Measurements from ENCODE around the gene SMIM32. TPM values are rescaled to one million over a fixed set of nuclear protein-coding genes. Genes with fewer than 3 reads are reported as not detected.

SMIM32 gene
- total and polyA plus RNA-seq, 2 donors (not counting 1 experiment from before 2014, with no cell fraction given): not detected

GRCh38 chr5:136211282-136212040, 18.5 kb upstream of the SMIM32 start:
- Mint-ChIP-seq H3K27me3 (peaks cover 32% of the 10 kb centered on the region), H3K4me3 (no peak overlapping the region), H3K4me1 (no peaks in the 10 kb centered on the region), H3K9me3 (ENCODE audit: insufficient read depth) (no peaks in the 10 kb centered on the region), H3K27ac (no peak overlapping the region)
- Histone ChIP-seq H3K9me3 (ENCODE audit: control extremely low read depth in 1 of 3, control insufficient read depth in 2 of 3, insufficient read depth in 1 of 3, low read length in 2 of 3) (no peaks in the 10 kb centered on the region), H3K27me3 (replicated peaks in 1 of 4; ENCODE audit: control extremely low read depth in 1 of 4, control insufficient read depth in 3 of 4, insufficient read depth in 4 of 4, low read length in 3 of 4) (peaks cover 0 to 11% (median 2%) of the 10 kb centered on the region in 4 experiments), H3K79me2 (ENCODE audit: control insufficient read depth, insufficient read depth, low read length) (no peaks in the 10 kb centered on the region), H2AFZ (ENCODE audit: insufficient read depth, low read depth, low read length, poor library complexity, severe bottlenecking) (no peak overlapping the region), H3K4me2 (replicated peaks; ENCODE audit: low read depth, low read length, poor library complexity, severe bottlenecking) (no peak overlapping the region), H4K20me1 (ENCODE audit: control insufficient read depth, insufficient read depth, low read length, poor library complexity, severe bottlenecking) (no peaks in the 10 kb centered on the region), H3K27ac (ENCODE audit: low read length in 2 of 2) (no peak overlapping the region), H3K4me1 (ENCODE audit: control insufficient read depth in 2 of 2, insufficient read depth in 2 of 2, low read length in 2 of 2) (no peaks in the 10 kb centered on the region), H3K9ac (ENCODE audit: low read length) (no peak overlapping the region), H3K4me3 (ENCODE audit: control extremely low read depth in 1 of 5, extremely low read depth in 1 of 5, insufficient read depth in 1 of 5, low read depth in 2 of 5, low read length in 4 of 5) (no peak overlapping the region), H3K36me3 (replicated peaks in 1 of 2; ENCODE audit: control extremely low read depth in 1 of 2, control insufficient read depth in 1 of 2, extremely low read depth in 1 of 2, insufficient read depth in 2 of 2, low read length in 1 of 2) (no peaks in the 10 kb centered on the region)
- 93% methylated on average over 5 of the region's 10 CpGs for WGBS (ENCODE audit: insufficient coverage)
- ChIA-PET CTCF (interaction anchor here (0.9 to 5.3 kb wide), 16 partner anchors 14 to 749 kb away, joined by 3 to 23 read pairs (median 3); partner anchors contain the start of gene SMIM32), POLR2A (no interaction called here)
- TF ChIP-seq, protein P1, sequence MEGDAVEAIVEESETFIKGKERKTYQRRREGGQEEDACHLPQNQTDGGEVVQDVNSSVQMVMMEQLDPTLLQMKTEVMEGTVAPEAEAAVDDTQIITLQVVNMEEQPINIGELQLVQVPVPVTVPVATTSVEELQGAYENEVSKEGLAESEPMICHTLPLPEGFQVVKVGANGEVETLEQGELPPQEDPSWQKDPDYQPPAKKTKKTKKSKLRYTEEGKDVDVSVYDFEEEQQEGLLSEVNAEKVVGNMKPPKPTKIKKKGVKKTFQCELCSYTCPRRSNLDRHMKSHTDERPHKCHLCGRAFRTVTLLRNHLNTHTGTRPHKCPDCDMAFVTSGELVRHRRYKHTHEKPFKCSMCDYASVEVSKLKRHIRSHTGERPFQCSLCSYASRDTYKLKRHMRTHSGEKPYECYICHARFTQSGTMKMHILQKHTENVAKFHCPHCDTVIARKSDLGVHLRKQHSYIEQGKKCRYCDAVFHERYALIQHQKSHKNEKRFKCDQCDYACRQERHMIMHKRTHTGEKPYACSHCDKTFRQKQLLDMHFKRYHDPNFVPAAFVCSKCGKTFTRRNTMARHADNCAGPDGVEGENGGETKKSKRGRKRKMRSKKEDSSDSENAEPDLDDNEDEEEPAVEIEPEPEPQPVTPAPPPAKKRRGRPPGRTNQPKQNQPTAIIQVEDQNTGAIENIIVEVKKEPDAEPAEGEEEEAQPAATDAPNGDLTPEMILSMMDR (IDR thresholded peaks at IDR 0.05): no peak
- TF ChIP-seq EZH2 (IDR thresholded peaks at IDR 0.05; ENCODE audit: borderline replicate concordance, insufficient read depth, low read depth, low read length, poor library complexity, severe bottlenecking): no peak
- intact Hi-C loops (cut with micrococcal nuclease): loop anchor here (1.0 to 2.0 kb wide), 2 partner anchors 266 to 745 kb away; no protein-coding TSS in a partner anchor
- no peak for DNase-seq
- ATAC-seq (ENCODE audit: low read depth): no peak

DNA sequence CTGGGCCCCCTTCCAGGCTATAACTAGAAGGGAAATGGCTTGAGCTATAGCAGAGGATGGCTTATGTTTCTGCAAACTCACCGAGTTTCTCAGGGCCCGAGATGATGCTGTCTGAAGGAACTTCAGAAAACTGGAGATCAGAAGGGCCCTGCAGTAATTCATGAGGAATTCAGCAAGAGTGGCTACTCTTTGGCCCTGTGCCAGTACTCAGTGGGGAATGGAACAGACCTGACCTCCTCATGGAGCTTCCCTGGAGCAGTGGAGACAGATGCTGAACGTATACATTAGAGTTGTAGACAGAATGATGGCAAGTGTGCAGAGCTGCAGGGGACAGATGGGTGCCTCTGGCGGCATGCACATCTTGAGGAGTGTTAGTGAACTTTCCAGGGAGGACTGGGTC, 17.3 kb upstream of the SMIM32 start:
- intact Hi-C loops (cut with micrococcal nuclease): no loop called here
- H3K79me2 ChIP-seq (ENCODE audit: control insufficient read depth, insufficient read depth, low read length): no peaks in the 10 kb centered on the region
- 85% methylated on average over 4 of the region's 4 CpGs for WGBS (ENCODE audit: insufficient coverage)
- Mint-ChIP-seq H3K4me3 (no peak overlapping the region), H3K9me3 (ENCODE audit: insufficient read depth) (no peaks in the 10 kb centered on the region), H3K27me3 (peaks cover 32% of the 10 kb centered on the region), H3K4me1 (no peaks in the 10 kb centered on the region), H3K27ac (no peak overlapping the region)
- H2AFZ ChIP-seq (ENCODE audit: insufficient read depth, low read depth, low read length, poor library complexity, severe bottlenecking): no peak overlapping the region
- no peaks in the 10 kb centered on the region for H3K36me3 ChIP-seq (replicated peaks in 1 of 2; ENCODE audit: control extremely low read depth in 1 of 2, control insufficient read depth in 1 of 2, extremely low read depth in 1 of 2, insufficient read depth in 2 of 2, low read length in 1 of 2)
- ATAC-seq (ENCODE audit: low read depth) (no peak), DNase-seq (no peak)
- no peak overlapping the region for H3K9ac ChIP-seq (ENCODE audit: low read length)
- peaks cover 0 to 11% (median 2%) of the 10 kb centered on the region in 4 experiments for H3K27me3 ChIP-seq (replicated peaks in 1 of 4; ENCODE audit: control extremely low read depth in 1 of 4, control insufficient read depth in 3 of 4, insufficient read depth in 4 of 4, low read length in 3 of 4)
- no peaks in the 10 kb centered on the region for H3K9me3 ChIP-seq (ENCODE audit: control extremely low read depth in 1 of 3, control insufficient read depth in 2 of 3, insufficient read depth in 1 of 3, low read length in 2 of 3)
- ChIA-PET POLR2A (no interaction called here), CTCF (interaction anchor here (1.0 to 5.3 kb wide), 3 partner anchors 33 to 324 kb away, joined by 3 to 21 read pairs (median 5); no protein-coding TSS in a partner anchor)
- TF ChIP-seq, protein P1 (IDR thresholded peaks at IDR 0.05): no peak
- no peak for TF ChIP-seq EZH2 (IDR thresholded peaks at IDR 0.05; ENCODE audit: borderline replicate concordance, insufficient read depth, low read depth, low read length, poor library complexity, severe bottlenecking)
- H3K4me2 ChIP-seq (replicated peaks; ENCODE audit: low read depth, low read length, poor library complexity, severe bottlenecking): no peak overlapping the region
- no peaks in the 10 kb centered on the region for H4K20me1 ChIP-seq (ENCODE audit: control insufficient read depth, insufficient read depth, low read length, poor library complexity, severe bottlenecking)
- H3K27ac ChIP-seq (ENCODE audit: low read length in 2 of 2): no peak overlapping the region
- H3K4me1 ChIP-seq (ENCODE audit: control insufficient read depth in 2 of 2, insufficient read depth in 2 of 2, low read length in 2 of 2): no peaks in the 10 kb centered on the region
- H3K4me3 ChIP-seq (ENCODE audit: control extremely low read depth in 1 of 5, extremely low read depth in 1 of 5, insufficient read depth in 1 of 5, low read depth in 2 of 5, low read length in 4 of 5): no peak overlapping the region

Measured in B cell (primary cell).